ENCODE results near the gene MIS18BP1.
"Not testable (repeated sequence)": the region's sequence is repeated elsewhere in the genome, so short reads cannot be mapped to it uniquely, and the experiment has no call there.

Gene MIS18BP1

GRCh38 chr14:45254771-45255170 is 1.8 kb upstream of the MIS18BP1 start:
- peaks cover 32% of the 10 kb centered on the region for H3K36me3 Mint-ChIP-seq
- peaks cover 26% of the 10 kb centered on the region for H3K9me3 Mint-ChIP-seq
- peaks cover 28% of the 10 kb centered on the region for H3K4me1 Mint-ChIP-seq
- peak overlapping the region; percentile 26 for H3K4me3 Mint-ChIP-seq
- peaks cover 34% of the 10 kb centered on the region for H3K27me3 Mint-ChIP-seq
- DNase-seq = no peak
- CTCF ChIA-PET = no interaction called here
- H3K27ac Mint-ChIP-seq = no peak overlapping the region

GRCh38 chr14:45253754-45254310 is 830 bp upstream of the MIS18BP1 start:
- peaks cover 17% of the 10 kb centered on the region for H3K9me3 Mint-ChIP-seq
- DNase-seq = no peak
- peak overlapping the region; percentile 99 for H3K27ac Mint-ChIP-seq
- peaks cover 33% of the 10 kb centered on the region for H3K27me3 Mint-ChIP-seq
- peaks cover 31% of the 10 kb centered on the region for H3K4me1 Mint-ChIP-seq
- CTCF ChIA-PET = interaction anchor here (1.0 to 2.2 kb wide), 3 partner anchors 23 to 292 kb away, joined by 4 to 7 read pairs (median 5); partner anchors contain the start of genes FANCM, KLHL28 and TOGARAM1
- H3K36me3 Mint-ChIP-seq = peaks cover 27% of the 10 kb centered on the region
- peak overlapping the region; percentile 90 for H3K4me3 Mint-ChIP-seq

- Mint-ChIP-seq H3K27ac (peak overlapping the region; percentile 99), H3K27me3 (peaks cover 26% of the 10 kb centered on the region), H3K36me3 (peaks cover 21% of the 10 kb centered on the region), H3K4me3 (peak overlapping the region; percentile 90), H3K9me3 (peaks cover 5% of the 10 kb centered on the region), H3K4me1 (peaks cover 32% of the 10 kb centered on the region)
- CTCF ChIA-PET = interaction anchor here (0.6 to 2.2 kb wide), 4 partner anchors 25 to 414 kb away, joined by 3 to 7 read pairs (median 4); partner anchors contain the start of genes FANCM, KLHL28 and TOGARAM1
- DNase-seq = peak; percentile 43
These were observed 484 bp downstream of the MIS18BP1 start for GRCh38 chr14:45252366-45253069.

- H3K27ac Mint-ChIP-seq = peak overlapping the region; percentile 99
- peaks cover 22% of the 10 kb centered on the region for H3K27me3 Mint-ChIP-seq
- CTCF ChIA-PET = interaction anchor here (0.7 to 2.2 kb wide), 2 partner anchors 24 to 116 kb away, joined by 4 to 7 read pairs; partner anchors contain the start of gene FANCM
- H3K4me3 Mint-ChIP-seq = peak overlapping the region; percentile 90
- peaks cover 25% of the 10 kb centered on the region for H3K36me3 Mint-ChIP-seq
- H3K4me1 Mint-ChIP-seq = peaks cover 32% of the 10 kb centered on the region
- no peak for DNase-seq
- H3K9me3 Mint-ChIP-seq = no peaks in the 10 kb centered on the region
These were observed 1.1 kb downstream of the MIS18BP1 start for GRCh38 chr14:45251912-45252311.

GRCh38 chr14:45249856-45250575 is 3.0 kb downstream of the MIS18BP1 start:
- CTCF ChIA-PET = no interaction called here
- peaks cover 22% of the 10 kb centered on the region for H3K36me3 Mint-ChIP-seq
- peak overlapping the region; percentile 58 for H3K4me3 Mint-ChIP-seq
- DNase-seq = no peak
- peaks cover 30% of the 10 kb centered on the region for H3K4me1 Mint-ChIP-seq
- H3K9me3 Mint-ChIP-seq = no peaks in the 10 kb centered on the region
- peaks cover 8% of the 10 kb centered on the region for H3K27me3 Mint-ChIP-seq
- H3K27ac Mint-ChIP-seq = peak overlapping the region; percentile 69

GRCh38 chr14:45247427-45247826 is 5.6 kb downstream of the MIS18BP1 start:
- no peaks in the 10 kb centered on the region for H3K9me3 Mint-ChIP-seq
- H3K27me3 Mint-ChIP-seq = no peaks in the 10 kb centered on the region
- DNase-seq = no peak
- H3K27ac Mint-ChIP-seq = no peak overlapping the region
- no peak overlapping the region for H3K4me3 Mint-ChIP-seq
- CTCF ChIA-PET = no interaction called here
- peaks cover 23% of the 10 kb centered on the region for H3K4me1 Mint-ChIP-seq
- peaks cover 19% of the 10 kb centered on the region for H3K36me3 Mint-ChIP-seq

- no peak overlapping the region for H3K27ac Mint-ChIP-seq
- CTCF ChIA-PET = no interaction called here
- no peaks in the 10 kb centered on the region for H3K27me3 Mint-ChIP-seq
- DNase-seq = no peak
- H3K4me3 Mint-ChIP-seq = no peak overlapping the region
- no peaks in the 10 kb centered on the region for H3K9me3 Mint-ChIP-seq
- H3K36me3 Mint-ChIP-seq = peaks cover 25% of the 10 kb centered on the region
- H3K4me1 Mint-ChIP-seq = peaks cover 23% of the 10 kb centered on the region
These were observed 6.3 kb downstream of the MIS18BP1 start for GRCh38 chr14:45246691-45247090.

- Mint-ChIP-seq H3K4me1 (peaks cover 18% of the 10 kb centered on the region), H3K36me3 (peaks cover 23% of the 10 kb centered on the region), H3K4me3 (no peak overlapping the region), H3K27ac (no peak overlapping the region), H3K27me3 (no peaks in the 10 kb centered on the region), H3K9me3 (no peaks in the 10 kb centered on the region)
- CTCF ChIA-PET = no interaction called here
- no peak for DNase-seq
These were observed 6.9 kb downstream of the MIS18BP1 start for GRCh38 chr14:45246151-45246550.

GRCh38 chr14:45242706-45243105 is 10.3 kb downstream of the MIS18BP1 start:
- DNase-seq = no peak
- Mint-ChIP-seq H3K4me3 (no peak overlapping the region), H3K4me1 (no peaks in the 10 kb centered on the region), H3K27me3 (no peaks in the 10 kb centered on the region), H3K9me3 (no peaks in the 10 kb centered on the region), H3K36me3 (peaks cover 16% of the 10 kb centered on the region), H3K27ac (no peak overlapping the region)
- CTCF ChIA-PET = interaction anchor here (1.8 kb wide), 1 partner anchor 15 kb away, joined by 5 read pairs; no protein-coding TSS in a partner anchor

- Mint-ChIP-seq H3K27ac (no peak overlapping the region), H3K4me3 (no peak overlapping the region), H3K4me1 (no peaks in the 10 kb centered on the region), H3K36me3 (peaks cover 22% of the 10 kb centered on the region), H3K27me3 (no peaks in the 10 kb centered on the region), H3K9me3 (no peaks in the 10 kb centered on the region)
- CTCF ChIA-PET = interaction anchor here (1.2 kb wide), 1 partner anchor 30 kb away, joined by 3 read pairs; no protein-coding TSS in a partner anchor
- no peak for DNase-seq
These were observed 14.0 kb downstream of the MIS18BP1 start for GRCh38 chr14:45238988-45239387.

- Mint-ChIP-seq H3K4me3 (no peak overlapping the region), H3K27ac (no peak overlapping the region), H3K4me1 (peaks cover 29% of the 10 kb centered on the region), H3K9me3 (no peaks in the 10 kb centered on the region), H3K36me3 (peaks cover 55% of the 10 kb centered on the region), H3K27me3 (no peaks in the 10 kb centered on the region)
- DNase-seq = no peak
- CTCF ChIA-PET = interaction anchor here (0.5 to 1.7 kb wide), 2 partner anchors 14 to 24 kb away, joined by 4 to 5 read pairs; no protein-coding TSS in a partner anchor
These were observed 25.4 kb downstream of the MIS18BP1 start for GRCh38 chr14:45227566-45227965.

GRCh38 chr14:45222485-45223262 is 30.3 kb downstream of the MIS18BP1 start:
- H3K9me3 Mint-ChIP-seq = no peaks in the 10 kb centered on the region
- H3K4me3 Mint-ChIP-seq = no peak overlapping the region
- H3K27ac Mint-ChIP-seq = peak overlapping the region; percentile 51
- H3K36me3 Mint-ChIP-seq = peaks cover 55% of the 10 kb centered on the region
- CTCF ChIA-PET = no interaction called here
- no peaks in the 10 kb centered on the region for H3K27me3 Mint-ChIP-seq
- no peak for DNase-seq
- peaks cover 33% of the 10 kb centered on the region for H3K4me1 Mint-ChIP-seq

GRCh38 chr14:45214341-45214740 is 38.7 kb downstream of the MIS18BP1 start:
- H3K4me3 Mint-ChIP-seq, DNase-seq, H3K27ac Mint-ChIP-seq, H3K9me3 Mint-ChIP-seq, H3K27me3 Mint-ChIP-seq, H3K4me1 Mint-ChIP-seq, CTCF ChIA-PET: not testable (repeated sequence)
- peaks cover 52% of the 10 kb centered on the region for H3K36me3 Mint-ChIP-seq

- CTCF ChIA-PET, DNase-seq, H3K27me3 Mint-ChIP-seq, H3K9me3 Mint-ChIP-seq, H3K4me3 Mint-ChIP-seq, H3K4me1 Mint-ChIP-seq, H3K27ac Mint-ChIP-seq: not testable (repeated sequence)
- H3K36me3 Mint-ChIP-seq = peaks cover 54% of the 10 kb centered on the region
These were observed 39.3 kb downstream of the MIS18BP1 start for GRCh38 chr14:45213716-45214115.
